ENCODE results near the gene PLEKHM2. TPM values are rescaled to one million over a fixed set of nuclear protein-coding genes. Genes with fewer than 3 reads are reported as not detected.

Gene PLEKHM2
- total RNA-seq, 1 experiment from 2014 or later, result 41.8 TPM

DNA sequence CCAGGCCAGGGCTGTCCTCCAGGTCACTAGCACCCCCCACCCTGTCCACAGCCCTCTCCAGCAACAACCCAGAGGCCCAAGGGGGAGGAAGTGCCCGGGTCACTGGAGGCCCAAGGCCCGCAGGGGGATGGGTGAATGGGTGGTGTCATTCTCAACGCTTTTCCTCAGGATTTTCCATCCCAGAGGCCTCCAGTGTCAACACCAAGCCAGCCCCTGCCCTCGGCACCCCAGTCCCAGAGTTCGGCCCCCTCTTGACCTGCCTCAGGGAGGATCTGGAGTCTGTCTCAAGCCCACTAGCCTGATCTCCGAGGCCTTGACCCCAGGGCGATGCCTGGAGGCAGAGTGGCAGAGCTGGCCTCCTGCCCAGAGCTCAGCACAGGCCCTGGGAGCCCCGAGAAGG is 63.3 kb downstream of the PLEKHM2 start:
- Histone ChIP-seq H3K27me3 (ENCODE audit: low read length) (no peaks in the 10 kb centered on the region), H3K9me2 (replicated peaks; ENCODE audit: insufficient read depth, low read length) (no peaks in the 10 kb centered on the region), H3K79me2 (ENCODE audit: low read length) (no peaks in the 10 kb centered on the region), H3K4me2 (ENCODE audit: low read depth, low read length, poor library complexity, severe bottlenecking) (no peak overlapping the region), H3K4me1 (ENCODE audit: low read length) (no peaks in the 10 kb centered on the region), H3K9me3 (ENCODE audit: low read length) (no peaks in the 10 kb centered on the region), H3K9ac (ENCODE audit: low read length) (no peak overlapping the region), H2AFZ (ENCODE audit: low read length) (no peak overlapping the region), H3K36me3 (ENCODE audit: insufficient read depth, low read length) (no peaks in the 10 kb centered on the region), H4K20me1 (ENCODE audit: insufficient read depth, low read depth, low read length) (no peaks in the 10 kb centered on the region), H3K4me3 (ENCODE audit: low read length) (no peak overlapping the region), H3K27ac (ENCODE audit: low read length) (no peak overlapping the region)
- no peak for DNase-seq

DNA sequence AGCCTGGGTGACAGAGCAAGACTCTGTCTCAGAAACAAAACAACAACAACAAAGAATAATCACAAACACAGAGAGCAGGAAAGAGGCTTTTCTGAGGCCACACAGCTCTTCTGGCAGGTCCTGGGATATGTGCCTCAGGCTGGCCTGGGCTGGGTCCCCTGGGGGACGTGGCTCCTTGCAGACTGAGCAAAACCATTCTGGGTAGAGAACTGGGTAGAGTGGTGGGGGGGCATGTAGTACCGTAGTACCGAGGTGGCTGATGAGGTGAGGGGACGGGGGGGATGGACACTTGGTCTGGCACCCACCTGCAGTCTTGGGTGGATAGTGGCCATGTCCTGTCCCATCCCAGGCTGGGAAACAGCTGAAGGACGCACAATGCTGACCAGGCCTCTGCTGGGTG is 64.1 kb downstream of the PLEKHM2 start:
- H3K9me3 ChIP-seq (ENCODE audit: low read length), result no peaks in the 10 kb centered on the region
- no peaks in the 10 kb centered on the region for H3K4me1 ChIP-seq (ENCODE audit: low read length)
- DNase-seq, result no peak
- no peak overlapping the region for H2AFZ ChIP-seq (ENCODE audit: low read length)
- no peaks in the 10 kb centered on the region for H3K27me3 ChIP-seq (ENCODE audit: low read length)
- H3K4me3 ChIP-seq (ENCODE audit: low read length), result no peak overlapping the region
- no peaks in the 10 kb centered on the region for H4K20me1 ChIP-seq (ENCODE audit: insufficient read depth, low read depth, low read length)
- no peaks in the 10 kb centered on the region for H3K36me3 ChIP-seq (ENCODE audit: insufficient read depth, low read length)
- H3K79me2 ChIP-seq (ENCODE audit: low read length), result no peaks in the 10 kb centered on the region
- H3K9ac ChIP-seq (ENCODE audit: low read length), result no peak overlapping the region
- no peak overlapping the region for H3K27ac ChIP-seq (ENCODE audit: low read length)
- H3K9me2 ChIP-seq (replicated peaks; ENCODE audit: insufficient read depth, low read length), result no peaks in the 10 kb centered on the region
- H3K4me2 ChIP-seq (ENCODE audit: low read depth, low read length, poor library complexity, severe bottlenecking), result no peak overlapping the region

DNA sequence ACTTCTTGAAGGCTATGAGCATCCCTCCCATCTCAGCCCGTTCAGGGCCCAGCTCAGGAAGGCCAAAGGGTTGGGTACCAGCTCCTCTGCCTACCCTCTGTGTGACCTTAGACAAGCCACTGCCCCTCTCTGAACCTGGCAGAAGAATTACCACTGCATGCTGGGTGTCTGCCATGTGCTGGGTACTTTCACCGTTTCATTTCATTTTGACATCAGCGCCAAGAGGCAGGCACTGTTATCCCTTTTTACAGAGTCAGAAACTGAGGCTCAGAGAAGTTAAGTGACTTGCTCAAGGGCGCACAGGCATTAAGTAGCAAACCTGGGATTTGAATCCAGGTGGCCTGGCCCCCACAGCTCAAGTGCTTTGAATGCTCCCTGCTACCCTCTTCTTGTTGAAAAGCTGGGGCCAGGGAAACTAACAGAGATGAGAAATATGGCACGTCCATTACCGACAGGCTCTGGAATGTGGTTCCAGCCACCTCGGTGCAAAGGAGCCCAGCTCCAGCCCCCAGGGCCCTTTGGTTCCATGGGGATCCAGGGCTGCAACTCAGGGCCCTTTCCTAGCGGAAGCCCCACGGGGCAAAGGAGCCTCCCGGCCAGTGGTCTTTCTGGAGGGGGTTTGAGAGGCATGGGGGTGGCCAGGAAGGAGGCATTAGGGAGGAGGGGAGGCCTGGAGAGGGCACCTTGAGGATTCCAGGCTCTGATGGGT is 64.7 kb downstream of the PLEKHM2 start:
- DNase-seq, result no peak
- no peaks in the 10 kb centered on the region for H3K79me2 ChIP-seq (ENCODE audit: low read length)
- no peak overlapping the region for H3K9ac ChIP-seq (ENCODE audit: low read length)
- no peaks in the 10 kb centered on the region for H3K27me3 ChIP-seq (ENCODE audit: low read length)
- no peak overlapping the region for H3K27ac ChIP-seq (ENCODE audit: low read length)
- H3K4me2 ChIP-seq (ENCODE audit: low read depth, low read length, poor library complexity, severe bottlenecking), result no peak overlapping the region
- no peak overlapping the region for H3K4me3 ChIP-seq (ENCODE audit: low read length)
- no peaks in the 10 kb centered on the region for H3K9me3 ChIP-seq (ENCODE audit: low read length)
- no peak overlapping the region for H2AFZ ChIP-seq (ENCODE audit: low read length)
- H3K4me1 ChIP-seq (ENCODE audit: low read length), result no peaks in the 10 kb centered on the region
- H3K9me2 ChIP-seq (replicated peaks; ENCODE audit: insufficient read depth, low read length), result no peaks in the 10 kb centered on the region
- H4K20me1 ChIP-seq (ENCODE audit: insufficient read depth, low read depth, low read length), result no peaks in the 10 kb centered on the region
- no peaks in the 10 kb centered on the region for H3K36me3 ChIP-seq (ENCODE audit: insufficient read depth, low read length)

DNA sequence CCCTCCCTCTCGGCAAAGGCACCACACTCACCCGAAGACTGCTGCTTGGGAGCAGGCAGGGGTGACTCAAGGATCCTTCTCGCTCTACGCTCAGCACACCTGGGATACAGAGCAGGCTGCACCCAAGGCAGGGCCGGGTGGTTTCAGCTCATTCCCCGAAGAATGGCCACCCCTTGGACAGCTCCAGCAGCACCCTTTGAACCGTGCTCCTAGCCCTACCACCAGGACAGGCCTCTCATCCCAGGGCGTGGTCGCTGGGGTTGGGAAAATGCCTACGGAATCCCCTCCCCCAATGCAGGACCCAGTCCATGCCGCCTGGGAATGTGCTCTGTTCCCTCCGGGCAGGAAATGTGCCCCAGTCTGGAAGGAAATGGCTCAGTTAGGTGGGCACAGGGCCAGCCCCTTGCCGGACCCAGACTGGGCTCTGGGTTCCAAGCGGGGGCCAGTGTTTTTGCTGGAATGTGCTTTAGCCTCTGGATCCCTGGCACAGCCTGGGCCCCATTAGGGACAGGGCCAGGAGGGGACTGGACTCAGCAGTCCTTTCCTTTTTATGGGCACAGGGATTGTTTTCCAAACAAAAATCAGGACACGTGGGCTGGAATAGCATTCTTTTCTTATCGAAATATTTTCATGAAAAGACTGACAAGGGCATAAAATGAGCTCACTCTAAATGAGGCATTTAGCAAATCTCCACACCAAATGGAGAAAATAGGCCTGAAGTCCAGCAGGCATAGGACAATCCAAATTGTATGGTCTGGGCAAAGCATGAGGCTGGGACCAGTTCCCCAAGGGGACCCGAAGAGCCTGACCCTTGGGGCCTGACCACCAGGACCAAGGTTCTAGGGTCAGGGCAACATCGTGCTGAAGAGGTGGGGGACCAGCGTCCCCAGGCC is 65.5 kb downstream of the PLEKHM2 start:
- no peaks in the 10 kb centered on the region for H3K4me1 ChIP-seq (ENCODE audit: low read length)
- H3K79me2 ChIP-seq (ENCODE audit: low read length), result no peaks in the 10 kb centered on the region
- H3K36me3 ChIP-seq (ENCODE audit: insufficient read depth, low read length), result no peaks in the 10 kb centered on the region
- no peaks in the 10 kb centered on the region for H4K20me1 ChIP-seq (ENCODE audit: insufficient read depth, low read depth, low read length)
- H3K4me2 ChIP-seq (ENCODE audit: low read depth, low read length, poor library complexity, severe bottlenecking), result no peak overlapping the region
- no peak overlapping the region for H3K4me3 ChIP-seq (ENCODE audit: low read length)
- H3K9ac ChIP-seq (ENCODE audit: low read length), result no peak overlapping the region
- H2AFZ ChIP-seq (ENCODE audit: low read length), result no peak overlapping the region
- H3K9me3 ChIP-seq (ENCODE audit: low read length), result no peaks in the 10 kb centered on the region
- H3K27me3 ChIP-seq (ENCODE audit: low read length), result no peaks in the 10 kb centered on the region
- H3K27ac ChIP-seq (ENCODE audit: low read length), result no peak overlapping the region
- DNase-seq, result no peak
- H3K9me2 ChIP-seq (replicated peaks; ENCODE audit: insufficient read depth, low read length), result no peaks in the 10 kb centered on the region

DNA sequence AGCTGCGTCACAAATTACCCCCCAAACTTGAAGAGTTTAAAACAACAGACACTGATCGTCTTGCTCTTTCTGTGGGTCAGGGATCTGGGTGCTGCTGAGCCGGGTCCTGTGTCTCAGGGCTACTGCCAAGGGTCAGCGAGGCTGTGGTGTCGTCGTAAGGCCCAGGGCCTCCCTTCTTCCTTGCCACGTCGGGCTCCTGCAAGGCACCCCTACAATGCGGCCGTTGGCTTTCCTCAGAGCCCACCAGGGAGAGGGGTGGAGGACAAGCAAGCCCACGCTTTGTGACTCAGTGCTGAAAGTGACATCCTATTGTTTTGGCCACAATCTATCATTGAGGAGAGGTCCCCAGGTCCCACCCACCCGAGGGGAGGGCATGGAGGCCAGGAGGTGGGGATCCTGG is 66.8 kb downstream of the PLEKHM2 start:
- Histone ChIP-seq H2AFZ (ENCODE audit: low read length) (no peak overlapping the region), H3K4me1 (ENCODE audit: low read length) (no peaks in the 10 kb centered on the region), H3K4me2 (ENCODE audit: low read depth, low read length, poor library complexity, severe bottlenecking) (no peak overlapping the region), H3K4me3 (ENCODE audit: low read length) (no peak overlapping the region), H4K20me1 (ENCODE audit: insufficient read depth, low read depth, low read length) (no peaks in the 10 kb centered on the region), H3K9ac (ENCODE audit: low read length) (no peak overlapping the region), H3K27me3 (ENCODE audit: low read length) (no peaks in the 10 kb centered on the region), H3K36me3 (ENCODE audit: insufficient read depth, low read length) (no peaks in the 10 kb centered on the region), H3K9me2 (replicated peaks; ENCODE audit: insufficient read depth, low read length) (no peaks in the 10 kb centered on the region), H3K79me2 (ENCODE audit: low read length) (no peaks in the 10 kb centered on the region), H3K27ac (ENCODE audit: low read length) (no peak overlapping the region), H3K9me3 (ENCODE audit: low read length) (no peaks in the 10 kb centered on the region)
- no peak for DNase-seq

DNA sequence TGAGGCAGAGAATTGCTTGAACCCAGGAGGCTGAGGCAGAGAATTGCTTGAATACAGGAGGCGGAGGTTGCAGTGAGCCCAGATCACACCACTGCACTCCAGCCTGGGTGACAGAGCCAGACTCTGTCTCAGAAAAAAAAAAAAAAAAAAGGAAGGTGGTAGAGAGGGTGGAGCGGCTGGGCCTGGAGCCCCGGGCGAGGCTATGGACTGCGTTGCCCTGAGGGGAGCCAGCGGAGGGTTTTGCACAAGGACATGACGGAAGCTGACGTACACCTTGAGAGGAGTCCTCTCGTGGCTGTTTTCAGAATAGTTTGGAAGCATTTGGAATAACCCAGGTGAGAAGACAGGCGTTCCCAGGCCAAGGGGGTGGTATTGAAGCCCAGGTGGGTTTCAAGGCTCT is 67.6 kb downstream of the PLEKHM2 start:
- Histone ChIP-seq H3K4me1 (ENCODE audit: low read length) (no peaks in the 10 kb centered on the region), H3K9ac (ENCODE audit: low read length) (no peak overlapping the region)

DNA sequence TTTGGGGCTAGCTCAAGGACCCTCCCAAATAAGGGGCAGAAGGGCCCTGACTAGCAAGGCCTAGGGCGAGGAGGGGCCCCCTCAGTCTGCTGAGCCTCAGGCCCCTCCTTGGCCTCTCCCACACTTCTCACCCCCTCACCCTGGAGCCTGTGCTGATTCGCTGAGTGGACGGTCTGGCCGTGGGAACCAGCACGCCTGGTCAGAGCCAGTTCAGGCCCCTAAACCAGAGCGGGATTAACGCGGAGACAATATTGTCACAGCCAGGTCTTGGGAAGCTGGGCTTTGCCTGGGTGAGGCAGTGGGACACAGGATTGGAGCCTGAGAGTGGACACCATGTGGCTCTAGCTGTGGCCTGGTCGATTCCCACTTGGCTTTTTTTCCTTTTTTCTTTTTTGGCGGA is 69.7 kb downstream of the PLEKHM2 start:
- Histone ChIP-seq H3K27ac (ENCODE audit: low read length) (no peak overlapping the region), H3K4me3 (ENCODE audit: low read length) (no peak overlapping the region), H2AFZ (ENCODE audit: low read length) (no peak overlapping the region), H3K9me3 (ENCODE audit: low read length) (no peaks in the 10 kb centered on the region), H3K79me2 (ENCODE audit: low read length) (no peaks in the 10 kb centered on the region), H4K20me1 (ENCODE audit: insufficient read depth, low read depth, low read length) (no peaks in the 10 kb centered on the region), H3K36me3 (ENCODE audit: insufficient read depth, low read length) (no peaks in the 10 kb centered on the region), H3K4me1 (ENCODE audit: low read length) (no peaks in the 10 kb centered on the region), H3K4me2 (ENCODE audit: low read depth, low read length, poor library complexity, severe bottlenecking) (no peak overlapping the region), H3K27me3 (ENCODE audit: low read length) (no peaks in the 10 kb centered on the region), H3K9ac (ENCODE audit: low read length) (no peak overlapping the region), H3K9me2 (replicated peaks; ENCODE audit: insufficient read depth, low read length) (no peaks in the 10 kb centered on the region)
- DNase-seq, result no peak

More for the DNA sequence above, 67.6 kb downstream of the PLEKHM2 start:
- Histone ChIP-seq H3K4me3 (ENCODE audit: low read length) (no peak overlapping the region), H3K9me2 (replicated peaks; ENCODE audit: insufficient read depth, low read length) (no peaks in the 10 kb centered on the region), H3K36me3 (ENCODE audit: insufficient read depth, low read length) (no peaks in the 10 kb centered on the region), H3K4me2 (ENCODE audit: low read depth, low read length, poor library complexity, severe bottlenecking) (no peak overlapping the region), H3K27ac (ENCODE audit: low read length) (no peak overlapping the region), H3K27me3 (ENCODE audit: low read length) (no peaks in the 10 kb centered on the region), H3K79me2 (ENCODE audit: low read length) (no peaks in the 10 kb centered on the region), H2AFZ (ENCODE audit: low read length) (no peak overlapping the region), H3K9me3 (ENCODE audit: low read length) (no peaks in the 10 kb centered on the region), H4K20me1 (ENCODE audit: insufficient read depth, low read depth, low read length) (no peaks in the 10 kb centered on the region)
- no peak for DNase-seq

DNA sequence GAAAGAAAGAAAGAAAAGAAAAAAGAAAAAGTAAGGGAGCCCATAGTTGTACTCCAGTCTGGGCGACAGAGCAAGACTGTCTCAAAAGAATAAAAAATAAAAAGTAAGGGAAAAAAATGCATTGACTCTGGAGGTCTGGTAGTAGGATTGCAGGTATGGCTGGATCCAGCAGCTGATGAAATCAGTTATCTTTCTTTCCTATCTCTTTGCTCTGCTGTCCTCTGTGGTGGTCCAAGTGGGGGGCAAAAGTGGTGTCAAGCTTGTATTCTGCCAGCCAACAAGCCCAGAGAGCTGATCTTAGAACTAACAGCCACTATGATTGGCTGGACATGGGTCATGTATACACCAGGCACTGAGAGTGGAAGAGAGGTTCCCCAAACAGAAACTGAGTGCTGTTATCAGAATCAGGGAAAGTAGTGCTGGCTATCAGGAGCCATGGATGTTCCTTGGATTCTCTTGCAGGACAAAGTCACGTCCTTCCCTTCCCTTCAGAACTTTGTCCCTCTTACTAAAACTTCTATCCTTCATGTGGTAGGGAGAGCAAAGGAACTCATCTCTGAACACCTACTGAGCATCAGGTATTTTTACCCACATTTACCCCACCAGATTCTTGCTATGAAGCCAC is 71.0 kb downstream of the PLEKHM2 start:
- Histone ChIP-seq H3K4me2 (ENCODE audit: low read depth, low read length, poor library complexity, severe bottlenecking) (no peak overlapping the region), H3K27me3 (ENCODE audit: low read length) (no peaks in the 10 kb centered on the region)

More for the DNA sequence above, 71.0 kb downstream of the PLEKHM2 start:
- Histone ChIP-seq H3K79me2 (ENCODE audit: low read length) (no peaks in the 10 kb centered on the region), H2AFZ (ENCODE audit: low read length) (no peak overlapping the region), H3K9me3 (ENCODE audit: low read length) (no peaks in the 10 kb centered on the region), H3K9me2 (replicated peaks; ENCODE audit: insufficient read depth, low read length) (no peaks in the 10 kb centered on the region), H3K4me1 (ENCODE audit: low read length) (no peaks in the 10 kb centered on the region), H3K36me3 (ENCODE audit: insufficient read depth, low read length) (no peaks in the 10 kb centered on the region), H3K4me3 (ENCODE audit: low read length) (no peak overlapping the region), H3K27ac (ENCODE audit: low read length) (no peak overlapping the region), H4K20me1 (ENCODE audit: insufficient read depth, low read depth, low read length) (no peaks in the 10 kb centered on the region), H3K9ac (ENCODE audit: low read length) (no peak overlapping the region)
- DNase-seq, result no peak

All from Karpas-422 (cell line).